ENCODE data around the gene FGR.

The FGR gene

GRCh38 chr1:27600498-27601175 is 34.3 kb downstream of the FGR start:
- DNase-seq: no peak

GRCh38 chr1:27599605-27600497 is 35.1 kb downstream of the FGR start:
- DNase-seq: no peak

DNA sequence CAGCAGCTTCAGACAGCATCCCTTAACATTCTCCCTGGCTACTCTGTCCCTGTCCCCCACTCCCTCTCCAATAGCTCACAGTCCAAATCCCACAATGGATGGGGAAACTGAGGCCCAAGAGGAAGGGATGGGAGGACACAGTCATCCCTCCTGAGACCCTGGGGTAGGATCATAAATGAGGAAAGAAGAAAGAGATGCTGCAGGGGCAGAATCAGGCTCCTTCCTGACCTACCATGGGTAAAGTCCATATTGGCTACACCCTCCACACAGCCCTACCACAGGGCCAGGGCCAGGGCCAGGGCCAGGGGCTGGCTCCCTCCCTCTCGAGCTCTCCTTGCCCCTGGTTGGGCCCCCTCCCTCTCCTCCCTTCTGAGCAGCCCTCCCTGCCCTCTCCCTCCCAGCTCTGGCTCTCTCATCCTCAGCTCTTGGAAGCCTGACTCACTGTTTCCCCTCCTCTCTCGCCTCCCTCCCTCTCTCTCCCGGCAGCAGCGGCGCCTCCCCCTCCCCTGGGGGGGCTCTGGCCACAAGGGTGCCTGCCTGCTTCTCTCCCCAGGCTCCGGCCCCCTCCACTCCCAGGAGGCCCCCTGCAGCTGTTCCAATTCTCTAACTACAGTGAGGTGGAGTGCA is 36.0 kb downstream of the FGR start:
- no peak for DNase-seq

DNA sequence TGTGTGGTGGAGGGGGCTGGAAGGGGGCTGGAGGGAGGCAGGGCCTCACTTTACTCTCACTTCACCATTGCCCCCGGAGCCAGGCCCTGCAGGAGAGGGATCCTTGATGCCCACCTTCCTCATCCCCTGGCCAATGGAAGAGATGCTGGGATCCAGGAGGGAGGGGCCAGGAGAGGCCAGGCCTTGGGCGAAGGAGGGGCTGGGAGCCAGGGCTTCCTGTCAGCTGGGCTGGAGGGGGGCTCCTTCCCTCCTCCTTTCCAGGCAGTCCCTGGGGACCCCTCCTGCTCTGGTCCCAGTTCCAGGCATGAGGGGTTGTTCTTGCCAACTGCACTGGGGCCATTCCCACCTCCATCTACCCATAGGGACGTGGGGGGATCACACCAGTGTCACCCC is 36.7 kb downstream of the FGR start:
- DNase-seq: no peak

- DNase-seq: no peak
Observed at GRCh38 chr1:27597516-27598294, 37.3 kb downstream of the FGR start.

GRCh38 chr1:27596986-27597385 is 38.0 kb downstream of the FGR start:
- no peak for DNase-seq

DNA sequence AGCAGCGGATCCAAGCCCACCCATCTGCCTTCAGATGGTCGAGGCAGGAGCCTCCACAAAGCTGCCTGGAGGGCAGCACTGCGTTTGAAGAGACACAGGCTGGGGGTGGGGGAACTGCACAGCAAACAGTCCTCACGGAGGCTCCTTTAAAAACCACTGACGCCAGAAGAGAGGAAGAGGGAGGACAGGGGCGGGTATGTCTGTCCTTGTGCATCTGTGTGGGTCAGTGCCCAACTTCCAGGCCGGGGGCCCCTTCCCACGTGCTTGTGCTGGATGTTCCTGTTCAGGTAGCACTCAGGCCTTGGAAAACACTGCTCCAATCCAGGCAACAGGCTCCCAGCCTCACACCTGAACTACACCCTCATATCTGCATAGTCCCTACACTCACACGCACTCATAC is 38.7 kb downstream of the FGR start:
- DNase-seq: no peak

- no peak for DNase-seq
Observed at GRCh38 chr1:27595597-27595996, 39.4 kb downstream of the FGR start.

DNA sequence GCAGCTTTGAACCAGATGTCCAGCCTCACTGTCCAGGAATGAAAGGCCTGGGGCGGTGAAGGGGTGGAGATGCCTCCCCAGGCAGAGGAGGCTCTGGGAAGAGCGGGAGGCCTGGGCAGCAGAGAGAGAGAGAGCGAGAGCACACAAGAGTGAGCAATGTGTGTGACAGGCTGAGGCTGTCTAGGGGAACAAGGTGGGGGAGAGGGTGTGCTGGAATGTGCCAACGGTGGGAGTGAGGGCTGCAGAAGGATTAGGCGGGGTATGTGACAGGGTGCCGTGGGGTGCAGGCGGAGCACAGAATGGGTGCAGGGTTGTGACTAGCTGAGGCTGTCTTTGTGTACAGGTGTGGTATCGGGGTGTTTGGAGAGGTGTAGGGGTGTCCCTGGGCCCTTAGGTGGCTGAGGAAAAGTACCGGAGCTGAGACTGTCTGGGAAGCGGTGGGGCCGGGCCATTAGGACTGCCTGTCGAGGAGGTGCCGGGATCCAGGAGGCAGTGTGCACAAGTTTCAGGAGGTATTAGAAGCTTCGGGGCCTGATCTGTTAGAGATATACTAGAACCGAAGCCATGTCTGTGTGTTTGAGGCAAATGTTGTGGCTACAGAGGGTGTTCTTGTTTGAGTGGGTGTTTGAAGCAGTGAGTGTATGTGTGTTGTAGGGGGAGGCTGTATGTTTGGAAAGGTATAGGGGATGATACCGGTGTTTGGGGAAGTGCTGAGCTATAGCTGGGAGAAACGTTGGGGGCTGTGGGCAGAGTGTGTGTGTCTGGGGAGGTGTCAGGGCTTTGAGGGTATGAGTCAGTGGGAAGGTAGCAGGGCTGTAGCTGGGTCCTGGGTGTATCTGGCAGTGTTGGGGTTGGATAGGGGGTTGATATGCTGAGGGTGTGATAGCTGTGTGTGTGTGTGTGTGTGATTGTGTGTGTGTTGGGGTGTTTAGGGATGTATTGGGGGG is 40.1 kb downstream of the FGR start:
- DNase-seq: no peak

GRCh38 chr1:27593678-27594563 is 41.1 kb downstream of the FGR start:
- DNase-seq: no peak

GRCh38 chr1:27592931-27593677 is 41.9 kb downstream of the FGR start:
- DNase-seq: no peak

DNA sequence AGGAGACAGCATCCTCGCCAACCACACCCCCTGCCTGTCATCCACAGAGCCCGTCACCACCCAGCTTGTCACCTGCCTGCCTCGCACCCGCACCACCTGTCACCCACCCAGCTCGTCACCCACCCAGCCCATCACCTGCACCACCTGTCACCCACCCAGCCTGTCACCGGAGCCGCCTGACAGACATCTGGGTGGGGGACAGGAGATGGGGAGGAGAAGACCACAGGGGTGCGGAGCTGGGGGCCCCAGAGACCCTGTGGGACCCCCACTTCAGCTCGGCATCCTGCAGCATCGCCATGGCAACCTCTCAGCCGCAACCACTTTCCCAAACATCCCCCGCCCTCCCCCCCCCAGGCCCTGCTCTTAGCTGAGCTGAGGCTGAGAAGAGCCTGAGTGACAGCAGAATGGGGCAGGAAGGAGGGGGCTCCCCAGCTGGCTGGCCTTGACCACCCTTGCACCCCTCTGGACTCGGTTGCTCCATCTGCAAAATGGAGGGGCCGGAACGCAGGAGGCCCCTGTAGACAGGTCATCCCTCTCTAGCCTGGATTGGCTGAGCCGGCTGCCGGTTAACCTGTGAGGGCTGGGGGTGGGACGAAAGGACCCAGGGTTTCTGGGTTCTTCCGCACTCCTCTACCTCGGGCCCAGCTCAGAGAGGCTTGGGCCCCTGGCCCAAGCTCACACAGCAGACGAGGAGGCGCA is 42.6 kb downstream of the FGR start:
- DNase-seq: no peak

DNA sequence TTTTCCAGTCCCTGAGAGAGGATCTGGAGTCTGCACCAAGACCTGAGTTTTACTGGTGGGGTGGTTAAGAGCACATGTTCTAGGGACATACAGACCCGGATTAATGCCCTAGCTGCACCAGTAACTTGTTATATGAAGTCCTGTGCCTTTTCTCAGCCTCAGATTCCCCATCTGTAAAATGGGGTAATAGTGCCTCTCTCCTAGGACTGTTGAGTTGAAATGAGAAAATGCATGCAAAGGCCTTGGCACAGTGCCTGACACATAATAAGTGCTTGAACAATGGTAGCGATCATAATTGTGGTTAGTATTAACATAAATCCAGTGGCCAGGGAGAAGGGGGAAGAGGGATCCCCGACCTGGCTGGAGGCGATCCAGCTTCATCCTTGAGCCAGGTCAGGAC is 43.4 kb downstream of the FGR start:
- no peak for DNase-seq

GRCh38 chr1:27590917-27591508 is 44.0 kb downstream of the FGR start:
- no peak for DNase-seq

GRCh38 chr1:27589841-27590426 is 45.1 kb downstream of the FGR start:
- peak; percentile 56 for DNase-seq

GRCh38 chr1:27589441-27589840 is 45.5 kb downstream of the FGR start:
- DNase-seq: no peak

- DNase-seq: no peak
Observed at GRCh38 chr1:27588256-27589232, 46.4 kb downstream of the FGR start.

All from DMS153 (cell line).